Liver (tissue), 9 donors: ENCODE measurements around the gene EXOC2. TPM values are rescaled to one million over a fixed set of nuclear protein-coding genes. Genes with fewer than 3 reads are reported as not detected.

Source experiments
- DNase-seq: peaks from one replicate; pipeline ENCODE4 v3.0.0-alpha.2; 2017; ENCODE audit warnings: low spot score
- H3K27ac ChIP-seq, 2 donors: one replicate each; pipeline ENCODE4 v1.7.0; 2013; ENCODE audit warnings: inconsistent platforms in 2 of 2, low read length in 2 of 2, control low read depth in 1 of 2, low read depth in 1 of 2, mild to moderate bottlenecking in 1 of 2
- H3K27me3 ChIP-seq, 4 donors: one replicate each; pipeline versions ENCODE4 v1.6.1 to v1.7.0; 2013; ENCODE audit warnings: low read length in 3 of 4, inconsistent platforms in 1 of 4, mild to moderate bottlenecking in 1 of 4, moderate library complexity in 1 of 4; ENCODE audit not compliant: control insufficient read depth in 4 of 4, insufficient read depth in 4 of 4
- H3K36me3 ChIP-seq, 4 donors: one replicate each; pipeline versions ENCODE4 v1.6.1 to v1.7.0; 2013; ENCODE audit warnings: low read length in 3 of 4, mild to moderate bottlenecking in 3 of 4, low read depth in 1 of 4, moderate library complexity in 1 of 4; ENCODE audit not compliant: control insufficient read depth in 4 of 4, insufficient read depth in 3 of 4
- H3K4me1 ChIP-seq, 4 donors: one replicate each; pipeline versions ENCODE4 v1.6.1 to v1.7.0; 2013; ENCODE audit warnings: low read length in 3 of 4, mild to moderate bottlenecking in 3 of 4, moderate library complexity in 1 of 4; ENCODE audit not compliant: control insufficient read depth in 4 of 4, insufficient read depth in 4 of 4
- H3K4me3 ChIP-seq, 3 donors: one replicate each; pipeline versions ENCODE4 v1.6.1 to v1.7.0; 2013; ENCODE audit warnings: low read length in 3 of 3, control low read depth in 1 of 3, low read depth in 1 of 3, mild to moderate bottlenecking in 1 of 3
- H3K9ac ChIP-seq, 2 donors: one replicate each; pipeline ENCODE4 v1.7.0; 2013; ENCODE audit warnings: low read length in 2 of 2, mild to moderate bottlenecking in 2 of 2, moderate library complexity in 2 of 2, control low read depth in 1 of 2, low read depth in 1 of 2
- H3K9me3 ChIP-seq, 4 donors: one replicate each; pipeline versions ENCODE4 v1.6.1 to v1.7.0; 2013; ENCODE audit warnings: low read length in 3 of 4; ENCODE audit not compliant: control insufficient read depth in 4 of 4
- ATF3 ChIP-seq: IDR thresholded peaks from 2 replicates; pipeline ENCODE4 v1.6.1; 2016; ENCODE audit warnings: antibody characterized with exemption
- CTCF ChIP-seq: fragments of 150-350 bp; IDR thresholded peaks from 2 replicates; pipeline ENCODE4 v1.5.1; 2017; ENCODE audit warnings: improper control_type of control experiment, low read depth, low read length; ENCODE audit not compliant: missing input control
- EGR1 ChIP-seq, 2 donors: IDR thresholded peaks; 2 replicates each; pipeline ENCODE4 v1.6.1; 2016 to 2018; ENCODE audit warnings: antibody characterized with exemption in 2 of 2, low read depth in 2 of 2
- FOXA1 ChIP-seq: IDR thresholded peaks from 2 replicates; pipeline ENCODE4 v1.6.1; 2016; ENCODE audit warnings: antibody characterized with exemption
- FOXA2 ChIP-seq: IDR thresholded peaks from 2 replicates; pipeline ENCODE4 v1.6.1; 2016; ENCODE audit warnings: antibody characterized with exemption
- GABPA ChIP-seq, 2 donors: IDR thresholded peaks in 1 of 2; conservative IDR thresholded peaks in 1 of 2; 2 replicates each; pipeline ENCODE4 v1.6.1; 2016; ENCODE audit warnings: antibody characterized with exemption in 2 of 2, mild to moderate bottlenecking in 1 of 2, moderate library complexity in 1 of 2
- HNF4A ChIP-seq, 2 donors: conservative IDR thresholded peaks; 2 replicates each; pipeline ENCODE4 v1.6.1; 2016; ENCODE audit warnings: antibody characterized with exemption in 2 of 2, mild to moderate bottlenecking in 2 of 2
- HNF4G ChIP-seq: IDR thresholded peaks from 2 replicates; pipeline ENCODE4 v1.6.1; 2016; ENCODE audit warnings: antibody characterized with exemption
- JUND ChIP-seq, 2 donors: IDR thresholded peaks; 2 replicates each; pipeline ENCODE4 v1.6.1; 2016; ENCODE audit warnings: antibody characterized with exemption in 2 of 2
- MAX ChIP-seq: IDR thresholded peaks from 2 replicates; pipeline ENCODE4 v1.6.1; 2016; ENCODE audit warnings: antibody characterized with exemption
- NR2F2 ChIP-seq: IDR thresholded peaks from 2 replicates; pipeline ENCODE4 v1.6.1; 2016; ENCODE audit warnings: antibody characterized with exemption
- RAD21 ChIP-seq, 2 donors: IDR thresholded peaks; 2 replicates each; pipeline ENCODE4 v1.6.1; 2016; ENCODE audit warnings: antibody characterized with exemption in 2 of 2, mild to moderate bottlenecking in 2 of 2
- REST ChIP-seq: IDR thresholded peaks from 2 replicates; pipeline ENCODE4 v1.6.1; 2016; ENCODE audit warnings: antibody characterized with exemption, mild to moderate bottlenecking
- RXRA ChIP-seq, 2 donors: IDR thresholded peaks; 2 replicates each; pipeline ENCODE4 v1.6.1; 2017 to 2018; ENCODE audit warnings: antibody characterized with exemption in 2 of 2, mild to moderate bottlenecking in 1 of 2
- SP1 ChIP-seq: IDR thresholded peaks from 2 replicates; pipeline ENCODE4 v1.6.1; 2018; ENCODE audit warnings: antibody characterized with exemption, mild to moderate bottlenecking
- TAF1 ChIP-seq: conservative IDR thresholded peaks from 2 replicates; pipeline ENCODE4 v1.6.1; 2016; ENCODE audit warnings: antibody characterized with exemption, mild to moderate bottlenecking
- YY1 ChIP-seq: IDR thresholded peaks from 2 replicates; pipeline ENCODE4 v1.6.1; 2016; ENCODE audit warnings: antibody characterized with exemption, mild to moderate bottlenecking
- ZBTB33 ChIP-seq: IDR thresholded peaks from 2 replicates; pipeline ENCODE4 v1.6.1; 2016; ENCODE audit warnings: antibody characterized with exemption
- WGBS: extraction: QIAGEN DNeasy Blood & Tissue Kit; methylation state at CpG from one replicate; pipeline ENCODE4 v1.1.7; 2013; 5-methylcytosine and 5-hydroxymethylcytosine counted together
- polyA plus RNA-seq, 2 donors: library from polyadenylated mRNA; stranded (reverse) in 1 of 2; unstranded in 1 of 2; fragments of 200-250 nt in 1 of 2; fragments of >200 nt in 1 of 2; fragmentation: Nextera tagmentation in 1 of 2; extraction: Ambion mirVana in 1 of 2; gene quantifications; one replicate each; pipeline versions ENCODE4 v1.2.1 to v1.2.3, GENCODE V29; 2013 to 2015
- total RNA-seq, 2 donors: library from RNA; depleted of rRNA; stranded (reverse); fragments of >200 nt; gene quantifications; one replicate each; pipeline ENCODE4 v1.2.3, GENCODE V29; 2014
- donor health status: healthy.
- donor health status: healthy.
- donor health status: healthy.
- donor health status: healthy.
- donor health status: healthy.

The EXOC2 gene
- total and polyA plus RNA-seq, 4 donors = 6.7 to 15.3 (median 9.2) TPM

- Histone ChIP-seq H3K4me1 (no peaks in the 10 kb centered on the region), H3K27me3 (peaks cover 0 to 2% (median 0%) of the 10 kb centered on the region in 4 donors), H3K9me3 (no peaks in the 10 kb centered on the region), H3K4me3 (no peak overlapping the region), H3K36me3 (no peaks in the 10 kb centered on the region), H3K27ac (no peak overlapping the region), H3K9ac (no peak overlapping the region)
- no peak for DNase-seq
- WGBS = 90% methylated on average over 12 of the region's 12 CpGs
- no peak for TF ChIP-seq GABPA (IDR thresholded peaks at IDR 0.05 in 1 of 2, conservative IDR thresholded peaks at IDR 0.05 in 1 of 2)
- TF ChIP-seq MAX = no peak
- TF ChIP-seq EGR1 (IDR thresholded peaks at IDR 0.05; ENCODE audit: low read depth in 2 of 2) = no peak
- no peak for TF ChIP-seq YY1
- TF ChIP-seq SP1 = no peak
- TF ChIP-seq ZBTB33 = no peak
- no peak for TF ChIP-seq HNF4A (conservative IDR thresholded peaks at IDR 0.05)
- TF ChIP-seq NR2F2 = no peak
These were observed 243.9 kb downstream of the EXOC2 start for GRCh38 chr6:449057-449430.

- Histone ChIP-seq H3K27ac (no peak overlapping the region), H3K4me3 (no peak overlapping the region), H3K36me3 (no peaks in the 10 kb centered on the region), H3K9ac (no peak overlapping the region), H3K9me3 (no peaks in the 10 kb centered on the region), H3K4me1 (no peaks in the 10 kb centered on the region), H3K27me3 (peaks cover 0 to 2% (median 0%) of the 10 kb centered on the region in 4 donors)
- 91% methylated on average over 19 of the region's 19 CpGs for WGBS
- DNase-seq = no peak
- TF ChIP-seq CTCF = no peak
- no peak for TF ChIP-seq ZBTB33
- TF ChIP-seq HNF4G = no peak
- no peak for TF ChIP-seq HNF4A (conservative IDR thresholded peaks at IDR 0.05)
- TF ChIP-seq TAF1 = no peak
- no peak for TF ChIP-seq SP1
- TF ChIP-seq NR2F2 = no peak
- no peak for TF ChIP-seq RAD21 (IDR thresholded peaks at IDR 0.05)
- TF ChIP-seq FOXA2 = no peak
- TF ChIP-seq JUND (IDR thresholded peaks at IDR 0.05) = no peak
- no peak for TF ChIP-seq YY1
- TF ChIP-seq GABPA (IDR thresholded peaks at IDR 0.05 in 1 of 2, conservative IDR thresholded peaks at IDR 0.05 in 1 of 2) = no peak
- no peak for TF ChIP-seq EGR1 (IDR thresholded peaks at IDR 0.05; ENCODE audit: low read depth in 2 of 2)
- no peak for TF ChIP-seq REST
- no peak for TF ChIP-seq MAX
- no peak for TF ChIP-seq RXRA (IDR thresholded peaks at IDR 0.05)
- TF ChIP-seq FOXA1 = no peak
- no peak for TF ChIP-seq ATF3
These were observed 244.5 kb downstream of the EXOC2 start for GRCh38 chr6:448296-449056.
